Erythroblast (primary cell): Measurements from ENCODE around the gene FBXW7.

Source experiments
- GATA1 ChIP-seq: IDR thresholded peaks from 2 replicates; pipeline ENCODE4 v1.6.1; 2011; ENCODE audit warnings: low read depth, mild to moderate bottlenecking, control low read depth, low read length, moderate library complexity
- POLR2A ChIP-seq: IDR thresholded peaks from 2 replicates; pipeline ENCODE4 v1.6.1; 2011; ENCODE audit warnings: mild to moderate bottlenecking, low read length

DNA sequence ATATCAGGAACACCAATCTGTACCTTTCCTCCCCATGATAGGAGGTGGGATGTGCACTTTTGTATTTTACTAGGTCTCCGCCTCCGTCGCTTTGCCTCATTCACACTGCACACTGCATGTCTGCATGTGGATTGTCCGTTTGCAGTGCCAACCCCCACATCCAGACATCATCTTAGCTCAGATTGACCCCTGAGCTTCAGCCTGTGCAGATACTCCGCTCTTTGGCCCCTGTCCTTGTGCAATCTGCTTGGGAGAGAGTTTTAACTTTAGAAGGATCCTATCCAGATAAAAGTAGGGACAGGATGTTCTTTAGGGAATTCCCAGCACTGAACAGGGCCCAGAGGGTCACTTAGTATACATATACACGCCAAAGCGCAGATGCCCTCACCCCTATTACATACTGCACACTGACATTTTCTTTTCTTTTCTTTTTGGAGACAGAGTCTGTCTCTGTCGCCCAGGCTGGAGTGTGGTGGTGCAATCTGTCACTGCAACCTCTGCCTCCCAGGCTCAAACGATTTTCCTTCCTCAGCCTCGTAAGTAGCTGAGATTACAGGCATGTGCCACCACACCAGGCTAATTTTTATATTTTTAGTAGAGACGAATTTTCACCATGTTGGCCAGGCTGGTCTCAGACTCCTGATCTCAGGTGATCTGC is 43.3 kb upstream of the FBXW7 start:
- TF ChIP-seq POLR2A: no peak
- TF ChIP-seq GATA1: no peak
